ENCODE measurements around the gene ZNF792.
"Not testable (repeated sequence)": the region's sequence is repeated elsewhere in the genome, so short reads cannot be mapped to it uniquely, and the experiment has no call there.

The ZNF792 gene

GRCh38 chr19:34963573-34964406 lies at the start of gene ZNF792:
Gene ZNF792 (minus strand): TSS chr19:34964229. CDS start chr19:34963662, 567 bp downstream.
- peak in 1 of 2 donors; percentile 26 for DNase-seq (ENCODE audit: low read depth in 2 of 2)

- DNase-seq (ENCODE audit: low read depth in 2 of 2) = peak; percentile 42 to 71
Measured at GRCh38 chr19:35013041-35013819, 49.2 kb upstream of the ZNF792 start.

- no peak for DNase-seq (ENCODE audit: low read depth in 2 of 2)
Measured at GRCh38 chr19:35011737-35012682, 48.0 kb upstream of the ZNF792 start.

GRCh38 chr19:35011091-35011689 lies 47.2 kb upstream of the ZNF792 start:
- no peak for DNase-seq (ENCODE audit: low read depth in 2 of 2)

- no peak for DNase-seq (ENCODE audit: low read depth in 2 of 2)
Measured at GRCh38 chr19:35009424-35010415, 45.7 kb upstream of the ZNF792 start.

GRCh38 chr19:35008891-35009341 lies 44.9 kb upstream of the ZNF792 start:
- no peak for DNase-seq (ENCODE audit: low read depth in 2 of 2)

GRCh38 chr19:35007427-35007826 lies 43.4 kb upstream of the ZNF792 start:
- DNase-seq (ENCODE audit: low read depth in 2 of 2) = not testable (repeated sequence)

- DNase-seq (ENCODE audit: low read depth in 2 of 2) = no peak
Measured at GRCh38 chr19:35006999-35007365, 43.0 kb upstream of the ZNF792 start.

GRCh38 chr19:35006342-35006998 lies 42.4 kb upstream of the ZNF792 start:
- DNase-seq (ENCODE audit: low read depth in 2 of 2) = no peak

- DNase-seq (ENCODE audit: low read depth in 2 of 2) = not testable (repeated sequence)
Measured at GRCh38 chr19:35006007-35006341, 41.9 kb upstream of the ZNF792 start.

- DNase-seq (ENCODE audit: low read depth in 2 of 2) = no peak
Measured at GRCh38 chr19:35005256-35005977, 41.4 kb upstream of the ZNF792 start.

- no peak for DNase-seq (ENCODE audit: low read depth in 2 of 2)
Measured at GRCh38 chr19:35004517-35005255, 40.7 kb upstream of the ZNF792 start.

- DNase-seq (ENCODE audit: low read depth in 2 of 2) = no peak
Measured at GRCh38 chr19:35002037-35002535, 38.1 kb upstream of the ZNF792 start.

- peak; percentile 32 to 38 for DNase-seq (ENCODE audit: low read depth in 2 of 2)
Measured at GRCh38 chr19:35000647-35001501, 36.8 kb upstream of the ZNF792 start.

GRCh38 chr19:35000338-35000646 lies 36.3 kb upstream of the ZNF792 start:
- DNase-seq (ENCODE audit: low read depth in 2 of 2) = no peak

- DNase-seq (ENCODE audit: low read depth in 2 of 2) = peak; percentile 32 to 46
Measured at GRCh38 chr19:34999498-35000337, 35.7 kb upstream of the ZNF792 start, which contains the start of gene GRAMD1A. Gene GRAMD1A (plus strand): TSS chr19:35000323. CDS start chr19:35000479, 156 bp downstream.

All from stimulated activated CD8-positive, alpha-beta memory T cell treated with anti-CD3 and anti-CD28 coated beads, Interleukin-15, amount 100 ng/mL, for 4 hours (primary cell).